K562 (cell line): ENCODE data around the gene AFF3.

Experiments used
- HOXB6 ChIP-seq: fragments of 250-450 bp; sonication (Bioruptor Pico); IDR thresholded peaks from 2 replicates; pipeline ENCODE4 v1.5.1; 2022; ENCODE audit warnings: mild to moderate bottlenecking, borderline replicate concordance
- NCOR1 ChIP-seq: fragments of 450-650 bp; IDR thresholded peaks from 2 replicates; pipeline ENCODE4 v1.6.1; 2016; ENCODE audit warnings: mild to moderate bottlenecking, moderate library complexity

- TF ChIP-seq NCOR1 = no peak
- TF ChIP-seq HOXB6 (CRISPR knock-in tag) = no peak
These were observed 164.4 kb downstream of the AFF3 start for GRCh38 chr2:99977966-99978365.
